Activated naive CD8-positive, alpha-beta T cell (primary cell): ENCODE data around the gene NCAM1.

Experiments used
- H3K27ac Mint-ChIP-seq: one replicate; pipeline ENCODE4 v1.8.0; 2021; ENCODE audit warnings: mixed read lengths
- H3K27me3 Mint-ChIP-seq: one replicate; pipeline ENCODE4 v1.8.0; 2021; ENCODE audit warnings: mixed read lengths
- H3K36me3 Mint-ChIP-seq: one replicate; pipeline ENCODE4 v1.8.0; 2021; ENCODE audit warnings: mixed read lengths
- H3K4me1 Mint-ChIP-seq: one replicate; pipeline ENCODE4 v1.8.0; 2021; ENCODE audit warnings: low read depth, mixed read lengths
- H3K4me3 Mint-ChIP-seq: one replicate; pipeline ENCODE4 v1.8.0; 2021; ENCODE audit warnings: mild to moderate bottlenecking, mixed read lengths
- H3K9me3 Mint-ChIP-seq: one replicate; pipeline ENCODE4 v1.8.0; 2021; ENCODE audit warnings: low read depth, mixed read lengths

The NCAM1 gene

DNA sequence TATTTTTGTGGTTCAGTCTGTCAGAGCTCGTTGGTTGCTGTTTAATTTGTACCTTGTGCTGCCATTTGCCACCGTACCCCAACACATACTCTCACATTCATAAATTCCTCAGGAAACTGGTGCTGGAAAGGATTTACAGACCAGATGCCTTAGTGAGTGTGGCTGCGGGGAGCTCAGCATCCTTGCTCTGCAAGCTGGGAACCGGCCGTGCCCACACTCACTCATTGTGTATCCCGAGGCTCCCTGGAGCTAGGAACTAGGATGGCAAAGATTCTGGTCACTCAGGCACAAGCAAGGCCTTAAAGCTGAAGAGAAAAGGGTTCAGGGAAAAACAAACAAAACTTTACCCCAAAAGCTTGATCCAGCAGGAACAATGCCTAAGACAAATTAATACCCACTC is 288.6 kb downstream of the NCAM1 start:
- no peaks in the 10 kb centered on the region for H3K9me3 Mint-ChIP-seq
- H3K36me3 Mint-ChIP-seq: no peaks in the 10 kb centered on the region
- H3K4me3 Mint-ChIP-seq: no peak overlapping the region
- H3K4me1 Mint-ChIP-seq: no peaks in the 10 kb centered on the region
- peaks cover 7% of the 10 kb centered on the region for H3K27me3 Mint-ChIP-seq
- no peak overlapping the region for H3K27ac Mint-ChIP-seq

DNA sequence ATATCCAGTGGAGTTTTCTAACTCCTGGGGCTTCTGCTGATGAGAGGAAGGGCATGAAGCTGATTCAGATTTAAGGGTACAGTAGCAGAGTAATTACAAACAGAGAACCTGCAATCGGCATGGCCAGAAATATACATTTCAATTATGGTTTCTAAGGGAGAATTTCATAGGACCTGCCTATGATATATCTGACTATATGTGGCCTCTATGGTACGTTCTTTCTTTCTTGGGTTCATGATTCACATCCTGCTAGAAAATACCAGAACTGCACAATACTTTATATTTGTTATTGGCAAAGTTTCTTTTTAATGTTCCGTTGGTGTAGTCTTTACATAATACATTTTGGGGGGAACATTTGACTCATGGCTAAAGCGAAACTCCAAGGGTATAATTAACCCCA is 290.1 kb downstream of the NCAM1 start:
- Mint-ChIP-seq H3K4me1 (no peaks in the 10 kb centered on the region), H3K36me3 (no peaks in the 10 kb centered on the region), H3K4me3 (no peak overlapping the region), H3K27me3 (peaks cover 6% of the 10 kb centered on the region), H3K9me3 (no peaks in the 10 kb centered on the region), H3K27ac (no peak overlapping the region)

DNA sequence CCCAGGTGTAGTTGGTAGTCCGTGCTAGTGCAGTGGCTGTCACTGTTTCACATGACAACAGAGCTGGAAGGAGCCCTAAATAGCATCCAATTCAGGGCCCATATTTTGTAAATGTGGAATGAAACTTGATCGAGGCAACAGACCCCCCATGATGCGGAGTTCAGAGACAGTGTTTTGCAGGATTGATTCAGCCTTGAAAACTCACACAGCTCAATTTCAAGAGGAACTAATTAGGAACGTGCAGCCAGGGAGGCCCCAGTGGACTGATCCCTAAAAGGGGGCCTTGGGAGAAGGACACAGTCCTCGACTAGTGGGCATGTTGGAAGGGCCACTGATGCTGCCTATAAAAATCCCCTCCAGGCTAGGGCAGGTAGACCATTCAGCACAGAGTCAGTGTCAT is 292.2 kb downstream of the NCAM1 start:
- H3K36me3 Mint-ChIP-seq: no peaks in the 10 kb centered on the region
- H3K9me3 Mint-ChIP-seq: no peaks in the 10 kb centered on the region
- no peaks in the 10 kb centered on the region for H3K27me3 Mint-ChIP-seq

DNA sequence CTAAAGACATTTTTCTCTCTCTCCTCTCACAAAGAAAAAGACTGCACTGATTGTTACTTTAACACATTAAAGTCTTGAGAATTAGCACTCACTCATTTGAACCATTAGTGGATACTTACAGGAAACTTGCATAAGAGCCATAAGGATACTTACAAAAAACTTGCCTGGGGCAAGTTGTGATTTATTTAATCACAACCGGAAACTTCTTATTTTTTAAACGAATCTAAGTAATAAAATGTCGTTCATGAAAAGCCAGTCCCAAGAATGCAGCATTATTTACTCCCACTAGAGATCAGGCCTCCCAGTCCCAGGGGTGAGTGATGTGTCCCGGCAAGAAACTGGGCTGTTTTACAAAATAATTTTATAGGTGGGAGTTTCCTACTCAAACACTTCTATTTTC is 293.9 kb downstream of the NCAM1 start:
- H3K36me3 Mint-ChIP-seq: no peaks in the 10 kb centered on the region
- H3K27me3 Mint-ChIP-seq: no peaks in the 10 kb centered on the region
- H3K4me3 Mint-ChIP-seq: no peak overlapping the region
- no peaks in the 10 kb centered on the region for H3K9me3 Mint-ChIP-seq
- H3K4me1 Mint-ChIP-seq: no peaks in the 10 kb centered on the region
- H3K27ac Mint-ChIP-seq: no peak overlapping the region

More for the DNA sequence above, 292.2 kb downstream of the NCAM1 start:
- Mint-ChIP-seq H3K4me1 (no peaks in the 10 kb centered on the region), H3K4me3 (no peak overlapping the region), H3K27ac (no peak overlapping the region)

DNA sequence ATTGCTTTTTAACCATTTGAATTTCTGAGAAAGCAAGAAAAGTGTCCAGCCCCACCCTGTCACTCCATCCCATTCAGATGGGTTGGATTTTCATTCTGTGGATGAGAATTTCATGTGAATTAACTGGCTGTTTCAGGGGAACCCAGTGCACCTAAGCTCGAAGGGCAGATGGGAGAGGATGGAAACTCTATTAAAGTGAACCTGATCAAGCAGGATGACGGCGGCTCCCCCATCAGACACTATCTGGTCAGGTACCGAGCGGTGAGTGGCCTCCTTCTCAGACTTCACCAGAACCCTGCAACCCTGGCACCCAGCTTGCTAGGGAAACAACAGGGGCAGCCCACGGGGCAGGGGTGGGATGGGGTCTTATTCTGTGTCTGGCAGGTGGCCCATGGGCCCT is 294.5 kb downstream of the NCAM1 start:
- Mint-ChIP-seq H3K27ac (no peak overlapping the region), H3K4me1 (no peaks in the 10 kb centered on the region), H3K36me3 (no peaks in the 10 kb centered on the region), H3K27me3 (no peaks in the 10 kb centered on the region), H3K4me3 (no peak overlapping the region), H3K9me3 (no peaks in the 10 kb centered on the region)

DNA sequence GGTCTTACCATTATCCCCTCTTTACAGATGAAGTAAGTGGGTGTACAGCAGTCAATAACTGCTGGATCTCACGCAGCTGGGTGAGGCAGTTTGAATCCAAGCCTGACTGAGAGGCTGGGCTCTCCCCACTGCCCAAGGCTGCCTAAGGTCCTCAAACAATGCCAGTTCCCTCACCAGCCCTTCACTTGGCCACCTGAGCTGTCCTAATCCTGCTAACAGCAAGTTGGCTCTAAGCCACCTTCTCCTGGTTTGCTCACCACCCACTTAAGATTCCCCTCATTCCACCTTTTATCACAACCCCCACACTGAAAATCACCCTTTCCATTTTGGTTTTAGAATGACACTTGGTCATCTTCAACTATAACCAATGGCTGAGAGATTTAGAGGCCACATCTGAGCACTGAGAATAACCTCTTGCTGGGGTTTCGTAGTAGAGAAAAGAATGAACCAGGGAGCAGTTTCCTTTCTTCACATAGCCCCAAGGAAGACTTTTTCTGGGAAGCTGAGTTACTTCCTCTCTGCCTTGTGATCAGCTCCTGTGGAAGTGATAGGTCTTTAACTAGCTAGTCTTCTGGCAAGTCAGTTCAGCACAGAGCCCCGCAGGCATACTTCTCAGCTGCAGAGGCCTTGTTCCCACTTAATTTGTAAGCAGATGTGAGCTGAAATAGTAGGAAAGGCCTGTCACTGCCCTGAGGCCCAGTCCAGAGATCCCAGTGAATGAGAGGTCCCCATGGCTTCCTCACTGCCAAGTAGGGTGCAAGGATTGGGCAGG is 295.4 kb downstream of the NCAM1 start:
- Mint-ChIP-seq H3K36me3 (no peaks in the 10 kb centered on the region), H3K4me1 (no peaks in the 10 kb centered on the region), H3K27ac (no peak overlapping the region), H3K9me3 (no peaks in the 10 kb centered on the region), H3K27me3 (no peaks in the 10 kb centered on the region), H3K4me3 (no peak overlapping the region)

DNA sequence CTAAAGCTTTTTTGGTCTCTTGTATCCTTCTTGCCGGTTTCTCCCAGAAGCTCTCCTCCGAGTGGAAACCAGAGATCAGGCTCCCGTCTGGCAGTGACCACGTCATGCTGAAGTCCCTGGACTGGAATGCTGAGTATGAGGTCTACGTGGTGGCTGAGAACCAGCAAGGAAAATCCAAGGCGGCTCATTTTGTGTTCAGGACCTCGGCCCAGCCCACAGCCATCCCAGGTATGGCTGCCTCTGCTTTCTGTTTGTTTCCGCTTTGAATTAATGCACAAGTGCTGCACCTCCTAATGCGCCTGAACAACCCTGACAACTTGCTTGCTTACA is 298.8 kb downstream of the NCAM1 start:
- H3K27ac Mint-ChIP-seq: no peak overlapping the region
- H3K4me3 Mint-ChIP-seq: no peak overlapping the region
- H3K27me3 Mint-ChIP-seq: no peaks in the 10 kb centered on the region
- H3K9me3 Mint-ChIP-seq: no peaks in the 10 kb centered on the region
- no peaks in the 10 kb centered on the region for H3K36me3 Mint-ChIP-seq
- H3K4me1 Mint-ChIP-seq: no peaks in the 10 kb centered on the region

DNA sequence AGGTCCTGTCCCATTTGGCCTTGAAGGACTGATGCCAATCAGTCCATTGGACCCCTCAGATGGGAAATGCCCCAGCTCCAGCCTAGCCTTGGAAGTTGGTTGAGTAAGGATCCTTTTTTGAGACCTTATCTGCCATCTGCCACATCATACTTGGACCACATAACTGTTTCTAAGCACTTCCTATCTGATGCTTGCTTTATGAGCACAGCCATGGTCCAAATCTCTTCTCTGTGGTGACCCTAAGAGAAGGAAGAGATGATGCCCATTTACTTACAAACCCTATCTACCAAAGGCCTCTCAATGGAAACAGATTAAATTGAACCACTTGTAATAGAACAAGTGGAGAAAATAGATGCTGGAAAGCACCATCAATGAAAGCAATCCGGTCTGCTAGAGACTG is 299.3 kb downstream of the NCAM1 start:
- no peaks in the 10 kb centered on the region for H3K9me3 Mint-ChIP-seq
- H3K36me3 Mint-ChIP-seq: no peaks in the 10 kb centered on the region
- H3K27ac Mint-ChIP-seq: no peak overlapping the region
- no peaks in the 10 kb centered on the region for H3K4me1 Mint-ChIP-seq
- no peak overlapping the region for H3K4me3 Mint-ChIP-seq
- H3K27me3 Mint-ChIP-seq: no peaks in the 10 kb centered on the region

DNA sequence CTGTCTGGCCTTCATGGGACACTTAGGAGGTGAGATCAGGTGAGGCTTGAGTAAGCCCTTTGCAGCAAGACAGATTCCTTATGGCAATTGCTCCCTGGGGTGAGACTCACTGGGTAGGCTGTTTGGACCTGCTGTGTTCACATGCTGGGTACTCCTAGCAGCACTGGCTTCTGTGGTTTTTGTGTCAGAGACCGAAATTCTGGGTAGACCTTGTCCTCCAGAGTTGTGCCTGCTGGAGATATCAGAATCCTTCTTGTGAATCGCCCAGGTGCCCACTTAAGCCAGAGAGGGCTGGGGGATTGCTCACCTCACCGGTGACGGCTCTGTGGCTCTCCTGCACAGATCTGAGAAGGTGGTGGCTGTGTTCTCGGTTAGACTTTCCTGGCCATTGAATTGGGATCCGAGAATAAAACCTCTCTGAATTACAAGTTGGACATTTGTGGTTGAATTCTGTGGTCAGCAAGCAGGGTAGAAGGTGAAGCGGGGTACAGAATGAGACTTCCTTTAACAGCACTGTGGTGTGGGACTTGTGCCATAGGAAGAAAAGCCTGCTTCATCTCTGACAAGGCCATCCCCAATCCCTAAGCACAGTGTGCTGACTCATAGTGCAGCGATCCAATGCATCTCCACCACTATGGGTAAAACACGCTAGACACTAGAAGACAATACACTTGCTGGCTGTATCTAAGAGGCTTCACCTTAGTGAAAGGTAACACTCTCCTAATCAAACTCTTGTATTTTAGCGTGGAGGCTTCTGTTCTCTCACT is 300.7 kb downstream of the NCAM1 start:
- Mint-ChIP-seq H3K27me3 (no peaks in the 10 kb centered on the region), H3K4me1 (no peaks in the 10 kb centered on the region), H3K4me3 (no peak overlapping the region), H3K36me3 (no peaks in the 10 kb centered on the region), H3K9me3 (no peaks in the 10 kb centered on the region), H3K27ac (no peak overlapping the region)

DNA sequence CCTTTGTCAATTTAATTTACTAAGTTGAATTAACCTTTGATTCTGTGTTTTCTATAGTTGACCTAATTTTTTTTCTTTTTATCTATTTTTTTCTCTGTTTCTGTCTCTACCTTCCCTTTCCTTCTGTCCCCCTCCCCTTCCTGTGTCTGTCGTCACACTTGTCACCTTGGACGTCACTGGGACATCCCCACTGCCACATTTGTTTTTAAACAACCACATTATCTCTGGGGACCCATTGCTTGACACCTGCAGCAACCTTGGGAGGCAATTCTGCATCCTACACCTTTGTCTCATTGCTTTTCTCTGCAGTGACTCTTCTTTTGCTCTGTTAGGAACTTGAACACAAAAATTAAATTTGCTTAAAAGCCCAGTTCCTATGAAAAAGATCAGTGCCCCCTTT is 301.4 kb downstream of the NCAM1 start:
- Mint-ChIP-seq H3K27me3 (no peaks in the 10 kb centered on the region), H3K9me3 (no peaks in the 10 kb centered on the region), H3K36me3 (no peaks in the 10 kb centered on the region), H3K27ac (no peak overlapping the region), H3K4me1 (no peaks in the 10 kb centered on the region), H3K4me3 (no peak overlapping the region)

DNA sequence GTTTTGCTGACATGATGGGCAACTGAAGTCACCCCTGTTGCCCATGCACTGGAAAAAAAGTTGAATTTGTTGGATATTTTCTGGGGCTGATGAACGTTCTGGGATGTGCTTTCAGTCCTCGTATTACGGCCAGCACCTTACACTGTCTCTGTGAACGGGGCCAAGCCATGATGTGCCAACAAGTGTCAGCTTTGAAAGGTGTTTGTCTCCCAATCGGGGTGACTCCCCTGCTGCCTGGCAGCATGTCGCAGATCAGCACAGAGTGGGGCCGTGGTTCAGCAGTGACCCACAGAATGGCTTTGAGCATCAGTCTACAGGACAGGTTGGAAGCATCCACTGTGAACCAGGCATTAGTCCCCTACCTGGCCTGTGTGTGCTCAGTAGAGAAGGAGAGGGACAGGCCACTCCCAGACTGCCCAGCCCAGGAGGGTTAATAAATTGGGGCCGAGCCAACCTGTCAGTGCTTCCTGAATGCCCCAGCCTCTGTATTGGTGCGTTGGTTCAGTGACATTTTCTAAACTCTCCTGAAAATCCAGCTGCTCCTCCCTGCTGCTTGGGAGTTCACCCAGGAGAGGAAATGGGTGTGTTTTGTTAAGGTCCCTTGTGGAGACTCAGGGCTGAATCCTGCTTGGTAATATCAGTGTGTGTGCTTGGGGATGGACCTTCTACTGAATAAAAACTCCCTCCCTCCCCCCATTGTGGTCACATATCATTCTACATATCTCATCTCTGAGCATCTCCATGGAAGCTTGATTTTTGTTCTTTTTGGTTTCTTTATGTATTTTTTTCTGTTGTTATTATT is 302.4 kb downstream of the NCAM1 start:
- no peak overlapping the region for H3K27ac Mint-ChIP-seq
- no peaks in the 10 kb centered on the region for H3K27me3 Mint-ChIP-seq
- H3K4me3 Mint-ChIP-seq: no peak overlapping the region
- H3K36me3 Mint-ChIP-seq: no peaks in the 10 kb centered on the region
- H3K9me3 Mint-ChIP-seq: no peaks in the 10 kb centered on the region
- H3K4me1 Mint-ChIP-seq: no peaks in the 10 kb centered on the region

DNA sequence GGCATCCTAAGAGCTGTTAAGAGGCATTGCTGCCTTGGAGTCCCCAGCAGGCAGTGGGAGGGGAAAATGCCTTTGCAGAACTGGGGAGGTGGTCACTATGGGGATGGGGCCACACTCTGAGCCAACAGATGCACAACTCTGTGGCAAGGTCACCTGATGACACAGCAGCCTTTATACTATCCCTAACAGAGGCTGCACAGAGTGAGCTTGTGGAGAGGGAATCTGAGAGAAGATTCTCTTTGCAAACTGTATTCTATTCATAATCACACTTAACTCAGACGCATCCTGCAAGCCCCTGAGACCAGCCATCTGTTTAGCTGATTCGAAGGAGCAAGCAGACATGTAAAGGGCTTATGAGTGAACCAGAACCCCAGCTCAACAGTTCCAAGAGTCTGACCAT is 304.1 kb downstream of the NCAM1 start:
- Mint-ChIP-seq H3K4me3 (no peak overlapping the region), H3K27ac (no peak overlapping the region), H3K4me1 (no peaks in the 10 kb centered on the region), H3K9me3 (no peaks in the 10 kb centered on the region), H3K27me3 (no peaks in the 10 kb centered on the region), H3K36me3 (no peaks in the 10 kb centered on the region)

DNA sequence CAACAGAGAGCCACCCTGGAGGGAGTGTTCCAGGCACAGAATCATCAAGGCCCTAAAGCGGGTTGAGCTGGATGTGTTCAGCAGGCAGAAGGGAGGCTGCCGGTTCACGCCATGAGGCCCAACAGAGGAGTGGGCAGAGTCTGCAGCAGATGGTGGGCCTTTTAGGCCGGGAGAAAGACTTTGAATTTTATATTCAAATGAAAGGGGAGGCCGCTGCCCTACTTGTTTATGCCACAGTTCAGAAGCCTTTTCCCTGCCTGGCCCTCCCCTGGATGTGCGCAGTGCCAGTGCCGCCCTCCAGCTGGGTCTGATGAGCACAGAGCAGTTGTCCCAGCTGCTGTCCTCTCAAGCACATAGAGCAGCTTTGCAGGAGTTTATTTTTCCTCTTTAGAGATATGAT is 306.3 kb downstream of the NCAM1 start:
- no peak overlapping the region for H3K4me3 Mint-ChIP-seq
- H3K9me3 Mint-ChIP-seq: no peaks in the 10 kb centered on the region
- no peaks in the 10 kb centered on the region for H3K4me1 Mint-ChIP-seq
- H3K27ac Mint-ChIP-seq: no peak overlapping the region
- no peaks in the 10 kb centered on the region for H3K36me3 Mint-ChIP-seq
- no peaks in the 10 kb centered on the region for H3K27me3 Mint-ChIP-seq

DNA sequence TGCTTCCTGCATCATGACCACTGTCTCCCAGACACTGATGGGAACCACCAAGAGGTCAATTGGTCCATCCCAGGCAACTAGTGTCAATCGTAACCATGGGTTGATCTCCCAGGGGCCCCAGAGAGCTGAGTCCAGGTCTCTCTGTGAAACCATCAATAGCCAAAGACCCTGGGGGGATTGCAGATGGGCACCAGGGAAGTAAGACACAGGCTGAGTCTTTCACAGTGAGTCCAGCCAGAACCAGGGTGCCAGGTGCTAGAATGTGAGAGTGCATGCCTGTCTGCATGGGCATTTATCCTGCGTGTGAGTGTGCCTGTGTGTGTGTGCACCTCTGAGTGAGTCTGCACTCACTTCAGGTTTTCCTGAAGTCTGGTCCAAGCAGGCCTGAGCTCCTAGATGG is 307.9 kb downstream of the NCAM1 start:
- H3K36me3 Mint-ChIP-seq: no peaks in the 10 kb centered on the region

DNA sequence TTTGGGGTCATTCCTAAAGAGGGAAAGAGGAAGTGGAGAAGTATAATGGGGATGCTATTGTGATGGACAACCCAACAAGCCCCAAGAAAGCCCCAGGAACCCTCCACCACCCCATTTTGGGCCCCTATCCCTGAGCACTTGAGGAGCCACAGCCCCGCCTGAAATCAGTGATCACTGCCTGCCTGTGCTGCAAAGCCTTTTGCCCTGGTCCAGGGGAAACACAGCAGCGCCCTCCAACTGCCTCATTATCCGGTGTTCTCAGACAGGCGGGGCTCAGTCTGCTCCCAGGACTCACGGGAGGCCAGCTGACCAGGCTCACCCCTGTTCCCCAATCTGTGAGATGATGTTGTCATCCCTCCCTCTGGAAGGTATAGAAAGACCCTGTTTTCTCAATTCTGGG is 308.4 kb downstream of the NCAM1 start:
- H3K4me3 Mint-ChIP-seq: no peak overlapping the region
- H3K27me3 Mint-ChIP-seq: no peaks in the 10 kb centered on the region
- H3K27ac Mint-ChIP-seq: no peak overlapping the region
- no peaks in the 10 kb centered on the region for H3K9me3 Mint-ChIP-seq
- H3K4me1 Mint-ChIP-seq: no peaks in the 10 kb centered on the region
- H3K36me3 Mint-ChIP-seq: no peaks in the 10 kb centered on the region

More for the DNA sequence above, 307.9 kb downstream of the NCAM1 start:
- Mint-ChIP-seq H3K4me1 (no peaks in the 10 kb centered on the region), H3K27me3 (no peaks in the 10 kb centered on the region), H3K9me3 (no peaks in the 10 kb centered on the region), H3K4me3 (no peak overlapping the region), H3K27ac (no peak overlapping the region)
